RWPE1 (cell line): ENCODE measurements around the gene UBE4A.
A peak's percentile ranks its signal among the peaks of the same experiment; 100 is the strongest.

ENCODE experiments used
- CTCF ChIA-PET: fragments of 350-600 bp; sonication (Branson Sonifier 250); formaldehyde crosslinking; extraction: SDS; loops from one replicate; lab custom pipeline; 2021; lab: Yijun Ruan, JAX
- POLR2A ChIA-PET: fragments of 400-600 bp; formaldehyde crosslinking; extraction: SDS; loops from one replicate; lab custom pipeline; 2020; ENCODE audit warnings: antibody characterized with exemption; ENCODE audit not compliant: low non-redundant PET; lab: Yijun Ruan, JAX
- DNase-seq: peaks from one replicate; pipeline ENCODE4 v3.0.0; 2012; ENCODE audit warnings: low spot score
- H3K27ac ChIP-seq: fragments of 450-650 bp; 2 replicates; pipeline ENCODE4 v1.5.1; 2017
- CTCF ChIP-seq: fragments of 450-650 bp; conservative IDR thresholded peaks from 2 replicates; pipeline ENCODE4 v1.5.1; 2017; ENCODE audit warnings: low read depth, mild to moderate bottlenecking

The UBE4A gene

GRCh38 chr11:118430956-118431355, 71.6 kb downstream of the UBE4A start:
- POLR2A ChIA-PET, result no interaction called here
- TF ChIP-seq CTCF, result no peak
- DNase-seq, result no peak
- CTCF ChIA-PET, result interaction anchor here (0.6 to 0.9 kb wide), 3 partner anchors 29 to 1107 kb away, joined by 3 to 6 read pairs (median 5); no protein-coding TSS in a partner anchor
- H3K27ac ChIP-seq, result no peak overlapping the region

- ChIA-PET POLR2A (no interaction called here), CTCF (interaction anchor here (0.6 kb wide), 1 partner anchor 78 kb away, joined by 3 read pairs; no protein-coding TSS in a partner anchor)
- DNase-seq, result no peak
- H3K27ac ChIP-seq, result no peak overlapping the region
- TF ChIP-seq CTCF, result no peak
Observed at GRCh38 chr11:118434123-118434552, 74.7 kb downstream of the UBE4A start.

- DNase-seq, result peak; percentile 20
- ChIA-PET POLR2A (no interaction called here), CTCF (interaction anchor here (0.6 kb wide), 1 partner anchor 79 kb away, joined by 3 read pairs; no protein-coding TSS in a partner anchor)
- no peak for TF ChIP-seq CTCF
- peak overlapping the region; percentile 96 for H3K27ac ChIP-seq
Observed at GRCh38 chr11:118434553-118435289, 75.3 kb downstream of the UBE4A start.

DNA sequence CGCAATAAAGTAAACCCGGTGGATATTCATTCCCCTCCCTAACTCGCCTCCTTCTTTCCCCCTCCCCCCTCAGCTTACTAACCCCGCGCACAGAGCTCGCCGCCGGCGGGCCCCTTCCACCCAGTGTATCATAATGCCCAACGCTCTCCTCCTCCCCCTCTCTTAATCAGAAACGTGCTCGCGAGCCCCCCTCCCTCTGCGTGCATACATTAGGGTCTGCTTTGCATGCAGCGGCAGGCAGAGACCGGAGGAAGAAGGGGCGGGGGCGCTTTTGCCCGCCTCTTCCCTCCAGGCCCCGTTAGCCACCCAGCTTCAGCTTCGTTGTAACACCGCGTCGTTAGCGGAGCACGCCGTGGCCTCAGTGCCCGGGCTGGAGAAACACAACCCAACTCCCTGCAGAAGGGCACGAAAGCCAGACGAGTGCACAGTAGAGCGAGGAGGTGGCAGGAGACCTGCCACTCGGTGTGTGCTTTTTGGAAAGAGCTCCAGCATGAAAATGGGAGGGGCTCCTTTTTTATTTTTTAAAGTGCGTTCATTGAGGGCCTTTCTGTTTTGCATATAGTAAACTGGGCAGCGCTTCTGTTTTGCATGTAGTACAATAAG, 76.0 kb downstream of the UBE4A start:
- POLR2A ChIA-PET, result no interaction called here
- DNase-seq, result peak; percentile 37
- H3K27ac ChIP-seq, result peak overlapping the region; percentile 96
- TF ChIP-seq CTCF, result no peak
- CTCF ChIA-PET, result interaction anchor here (0.8 kb wide), 1 partner anchor 12 kb away, joined by 4 read pairs; no protein-coding TSS in a partner anchor

DNA sequence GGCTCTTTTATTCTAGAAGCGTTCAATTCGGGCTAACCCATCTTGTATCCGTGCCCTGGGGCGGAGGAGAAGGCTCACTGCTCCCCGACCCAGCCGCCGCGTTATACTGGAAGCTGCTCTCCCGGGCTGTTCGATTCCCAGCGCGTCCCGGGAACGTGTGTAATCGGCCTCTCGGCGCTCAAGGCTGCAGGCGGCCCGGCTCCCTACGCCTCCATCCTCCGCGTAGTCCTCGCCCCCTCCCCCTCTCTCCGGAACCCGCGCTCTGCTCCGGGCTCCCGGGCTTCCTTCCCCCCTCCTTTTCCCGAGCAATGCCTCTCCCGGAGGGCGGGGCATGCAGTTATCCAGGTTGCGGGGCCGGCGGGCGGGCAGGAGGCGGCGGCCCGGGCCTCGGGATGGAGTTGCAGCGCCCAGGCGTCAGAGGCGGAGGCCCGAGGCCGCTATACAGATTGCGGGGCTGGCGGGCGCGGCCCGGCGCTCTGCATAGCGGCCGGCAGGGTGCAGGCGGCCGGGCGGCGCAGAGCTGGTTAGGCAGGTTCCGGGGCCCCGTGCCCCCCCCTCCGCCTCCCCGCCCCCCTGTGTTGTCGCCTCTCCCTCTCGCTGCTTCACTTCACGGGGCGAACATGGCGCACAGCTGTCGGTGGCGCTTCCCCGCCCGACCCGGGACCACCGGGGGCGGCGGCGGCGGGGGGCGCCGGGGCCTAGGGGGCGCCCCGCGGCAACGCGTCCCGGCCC, 76.7 kb downstream of the UBE4A start, which contains the start of gene KMT2A:
TSS of gene KMT2A (plus strand) at position 600 of the 732 bp plus-strand sequence. CDS start at position 621, 21 bp downstream.
- TF ChIP-seq CTCF, result no peak
- CTCF ChIA-PET, result interaction anchor here (0.8 kb wide), 1 partner anchor 12 kb away, joined by 4 read pairs; no protein-coding TSS in a partner anchor
- DNase-seq, result peak; percentile 93
- peak within 1 kb of the TSS; percentile 96 for H3K27ac ChIP-seq
- POLR2A ChIA-PET, result no interaction called here
